ENCODE data around the gene QPCT.
"Not testable (repeated sequence)": the region's sequence is repeated elsewhere in the genome, so short reads cannot be mapped to it uniquely, and the experiment has no call there.

The QPCT gene

DNA sequence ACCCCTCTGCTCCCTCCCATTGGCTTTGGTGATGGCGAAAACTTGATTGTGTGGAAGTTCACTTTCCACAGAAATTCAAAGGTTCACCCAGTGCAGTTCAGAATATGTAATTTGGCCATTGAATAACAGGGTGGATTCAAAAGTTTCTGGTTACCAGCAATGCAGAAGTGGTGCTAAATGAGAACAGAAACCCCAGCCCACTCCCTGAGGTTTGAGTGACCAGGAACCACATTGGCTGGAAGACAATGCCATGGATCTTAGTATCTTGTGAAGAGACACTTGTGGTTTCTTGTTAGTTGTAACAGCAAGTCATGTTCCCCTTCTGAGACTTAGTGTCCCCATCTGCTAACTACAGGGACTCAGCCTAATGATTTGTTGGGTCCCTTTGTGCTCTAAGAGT, 49.8 kb downstream of the QPCT start:
- DNase-seq: no peak

GRCh38 chr2:37394796-37395555, 50.5 kb downstream of the QPCT start:
- no peak for DNase-seq

GRCh38 chr2:37396890-37397565, 52.6 kb downstream of the QPCT start:
- DNase-seq: no peak

DNA sequence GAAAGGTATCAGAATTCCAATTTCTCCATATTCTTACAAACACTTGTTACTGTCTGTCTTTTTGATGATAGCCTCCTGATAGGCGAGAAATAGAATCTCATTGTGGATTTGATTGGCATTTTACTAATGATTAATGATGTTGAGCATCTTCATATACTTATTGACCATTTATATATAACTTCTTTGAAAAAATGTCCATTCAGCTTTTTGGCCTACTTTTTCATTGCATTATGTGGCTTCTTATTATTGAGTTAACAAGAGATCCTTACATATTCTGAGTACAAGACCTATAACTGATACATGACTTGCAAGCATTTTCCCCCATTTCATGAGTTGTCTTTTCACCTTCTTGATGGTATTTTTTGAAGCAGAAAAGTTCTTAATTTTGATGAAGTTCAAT, 54.6 kb downstream of the QPCT start:
- no peak for DNase-seq

DNA sequence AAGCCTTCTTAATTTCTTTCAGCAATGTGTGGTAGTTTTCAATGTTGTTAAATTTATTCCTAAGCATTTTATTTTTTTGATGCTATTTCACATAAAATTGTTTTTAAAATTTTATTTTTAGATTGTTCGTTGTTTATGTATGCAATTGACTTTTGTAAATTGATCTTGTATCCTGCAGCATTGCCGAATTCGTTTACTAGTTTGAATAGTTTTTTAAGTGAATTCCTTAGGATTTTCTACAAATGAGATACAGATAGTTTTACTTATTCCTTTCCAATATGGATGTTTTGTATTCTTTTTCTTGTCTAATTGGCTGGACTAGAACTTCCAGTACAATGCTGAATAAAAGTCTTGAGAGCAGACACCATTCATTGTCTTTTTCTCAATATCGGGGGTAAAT, 55.6 kb downstream of the QPCT start:
- no peak for DNase-seq

GRCh38 chr2:37402636-37403035, 58.2 kb downstream of the QPCT start:
- no peak for DNase-seq

GRCh38 chr2:37405781-37406180, 61.4 kb downstream of the QPCT start:
- no peak for DNase-seq

DNA sequence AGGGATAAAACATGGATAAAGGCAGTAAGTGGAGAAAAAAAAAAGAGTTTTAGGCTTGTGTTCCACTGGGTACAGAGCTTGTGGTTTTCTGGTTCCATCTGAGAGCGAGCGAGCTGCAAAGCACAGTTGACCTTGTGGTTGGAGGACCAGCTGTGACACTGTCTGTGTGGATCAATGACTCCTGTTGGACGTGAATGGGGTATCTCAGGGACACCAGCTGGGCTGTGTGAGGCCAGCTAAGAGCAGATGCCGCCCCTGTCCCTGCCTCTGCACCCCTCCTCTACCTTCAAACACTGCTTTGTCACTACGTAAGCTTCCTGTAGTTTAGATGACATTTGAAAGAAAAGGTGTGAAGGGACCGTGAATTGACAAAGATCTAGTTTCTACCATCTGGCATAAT, 67.8 kb downstream of the QPCT start:
- no peak for DNase-seq

DNA sequence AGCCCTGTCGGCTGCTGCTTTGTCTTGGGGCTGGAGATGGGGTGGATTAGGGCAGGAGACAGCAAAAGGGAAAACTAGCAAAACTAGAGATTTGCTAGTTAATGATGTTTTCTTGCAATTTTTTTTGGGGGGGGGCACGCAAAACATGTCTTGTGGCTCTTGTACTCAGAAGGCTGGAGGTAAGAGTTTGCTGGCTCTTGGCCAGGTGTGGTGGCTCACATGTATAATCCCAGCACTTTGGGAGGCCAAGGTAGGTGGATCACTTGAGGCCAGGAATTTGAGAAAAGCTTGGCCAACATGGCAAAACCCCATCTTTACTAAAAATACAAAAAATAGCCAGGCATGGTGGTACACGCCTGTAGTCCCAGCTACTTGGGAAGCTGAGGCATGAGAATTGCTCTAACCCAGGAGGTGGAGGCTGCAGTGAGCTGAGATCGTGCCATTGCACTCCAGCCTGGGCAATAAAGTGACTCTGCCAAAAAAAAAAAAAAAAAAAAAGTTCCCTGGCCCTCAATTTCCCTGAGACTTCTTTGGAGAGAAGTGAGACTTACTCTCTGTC, 69.6 kb downstream of the QPCT start:
- not testable (repeated sequence) for DNase-seq

DNA sequence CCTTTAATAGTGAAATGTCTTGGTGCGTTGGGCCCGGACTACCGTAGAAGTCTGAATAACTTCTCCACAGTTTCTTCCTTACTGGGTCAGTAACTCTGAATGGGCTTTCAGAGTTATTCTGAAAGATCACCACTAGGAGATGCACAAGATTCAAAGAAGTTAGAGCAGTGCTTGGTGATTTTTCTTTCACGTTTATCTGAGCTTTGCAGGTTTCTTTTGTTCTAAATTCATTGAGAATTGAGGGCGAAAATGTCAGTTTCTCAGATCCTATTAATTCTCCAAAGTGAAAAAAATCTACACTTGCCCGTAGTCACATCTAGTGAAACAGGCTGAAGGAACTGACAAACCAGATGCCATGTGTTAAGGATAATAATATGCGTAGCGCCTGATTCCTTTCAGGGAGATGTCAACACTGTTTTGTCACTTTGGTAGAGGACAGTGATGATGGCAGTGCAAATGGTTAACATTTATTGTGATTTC, 70.1 kb downstream of the QPCT start:
- DNase-seq: no peak

DNA sequence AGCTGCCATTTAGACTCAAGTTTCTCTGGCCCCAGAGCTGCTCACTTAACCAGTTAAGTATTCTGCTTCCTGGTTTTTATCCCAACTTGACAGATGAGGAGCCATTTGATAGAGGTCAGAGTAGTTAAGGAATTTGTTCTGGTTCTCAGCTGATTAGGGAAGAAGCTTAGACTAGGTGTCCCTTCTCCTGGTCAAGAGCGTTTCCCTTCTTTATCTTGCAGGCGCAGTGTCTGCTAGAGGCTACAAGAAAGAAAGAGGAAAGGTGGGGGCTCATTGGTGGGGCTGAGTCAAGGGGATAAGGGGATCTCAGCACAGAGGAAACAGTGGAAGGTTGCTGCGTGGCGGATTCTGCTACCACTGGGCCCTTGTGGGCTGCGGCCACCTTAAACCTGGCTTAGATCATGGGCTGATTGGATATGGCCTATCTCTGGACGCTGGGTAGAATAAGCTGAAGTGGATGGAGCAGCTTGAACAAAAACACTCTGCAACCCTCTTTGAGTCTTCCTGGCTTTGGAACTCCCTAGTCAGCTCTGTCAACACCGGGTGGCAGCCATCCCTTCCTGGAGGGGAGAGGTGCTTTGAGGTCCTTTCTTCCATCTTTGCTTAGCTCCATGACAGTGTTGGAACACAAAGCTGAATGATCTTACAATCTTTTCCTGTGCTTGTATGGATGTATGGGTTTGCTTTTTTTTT, 70.8 kb downstream of the QPCT start:
- no peak for DNase-seq

DNA sequence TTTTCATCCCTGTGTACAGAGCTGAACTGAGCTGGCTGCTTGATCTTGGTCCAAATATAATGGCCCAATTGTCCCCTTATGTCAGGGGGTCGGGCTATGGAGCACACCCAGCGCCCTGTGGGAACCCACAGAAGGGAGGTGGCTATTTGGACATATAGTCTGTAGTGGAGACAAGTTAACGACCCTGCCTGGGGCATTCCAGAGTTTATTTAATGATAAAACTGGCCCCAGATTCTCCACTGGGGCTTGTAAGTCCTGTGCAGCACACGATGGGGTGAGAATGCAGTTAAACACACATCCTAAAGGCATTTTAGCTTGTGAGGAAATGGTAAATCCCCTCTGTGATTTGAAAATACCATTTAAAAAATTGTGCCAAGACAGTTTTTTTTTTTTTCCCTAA, 72.9 kb downstream of the QPCT start:
- DNase-seq: no peak

GRCh38 chr2:37418956-37419355, 74.5 kb downstream of the QPCT start:
- DNase-seq: no peak

- DNase-seq: no peak
Observed at GRCh38 chr2:37421686-37422085, 77.3 kb downstream of the QPCT start.

GRCh38 chr2:37422816-37423215, 78.4 kb downstream of the QPCT start:
- no peak for DNase-seq

Data from activated naive CD4-positive, alpha-beta T cell (primary cell).